ENCODE results near the gene G2E3.

G2E3 gene

GRCh38 chr14:30656190-30656632 lies 97.3 kb downstream of the G2E3 start:
- peak; percentile 39 to 54 (median 47) for DNase-seq

GRCh38 chr14:30657050-30657449 lies 98.1 kb downstream of the G2E3 start:
- DNase-seq, result no peak

GRCh38 chr14:30657606-30658163 lies 98.7 kb downstream of the G2E3 start:
- peak in 1 of 4 experiments; percentile 17 for DNase-seq

GRCh38 chr14:30658645-30659044 lies 99.7 kb downstream of the G2E3 start:
- no peak for DNase-seq

- DNase-seq, result no peak
Measured at GRCh38 chr14:30669594-30669993, 110.6 kb downstream of the G2E3 start.
